Mesothelial cell of epicardium (in vitro differentiated cells): Measurements from ENCODE around the gene REM2. TPM values are rescaled to one million over a fixed set of nuclear protein-coding genes. Genes with fewer than 3 reads are reported as not detected.
A peak's percentile ranks its signal among the peaks of the same experiment; 100 is the strongest.

Source experiments
- DNase-seq, 2 experiments: peaks; one replicate each; pipeline ENCODE4 v3.0.0; 2021; ENCODE audit warnings: low spot score in 2 of 2; ENCODE audit not compliant: unreplicated experiment in 2 of 2
- H3K27ac Mint-ChIP-seq: 2 replicates; pipeline ENCODE4 v1.8.0; 2021; ENCODE audit warnings: mixed read lengths
- H3K27me3 Mint-ChIP-seq: 2 replicates; pipeline ENCODE4 v1.8.0; 2021; ENCODE audit warnings: low read depth, mixed read lengths
- H3K36me3 Mint-ChIP-seq: 2 replicates; pipeline ENCODE4 v1.8.0; 2021; ENCODE audit warnings: mixed read lengths
- H3K4me1 Mint-ChIP-seq: 2 replicates; pipeline ENCODE4 v1.8.0; 2021; ENCODE audit warnings: mixed read lengths
- H3K4me3 Mint-ChIP-seq: 2 replicates; pipeline ENCODE4 v1.8.0; 2021; ENCODE audit warnings: mild to moderate bottlenecking, moderate library complexity, mixed read lengths
- H3K9me3 Mint-ChIP-seq: 2 replicates; pipeline ENCODE4 v1.8.0; 2021; ENCODE audit warnings: mixed read lengths
- CTCF ChIP-seq: fragments of 200-600 bp; sonication (generic); IDR thresholded peaks from one replicate; pipeline ENCODE4 v1.5.0; 2021; ENCODE audit warnings: antibody characterized with exemption; ENCODE audit not compliant: unreplicated experiment
- total RNA-seq: library from RNA; stranded (reverse); gene quantifications from 3 replicates; pipeline ENCODE4 v1.2.1, GENCODE V29; 2021

REM2 gene
- total RNA-seq: 2.6 to 3.0 TPM (median 3.0 TPM) in 3 replicates

- no peak for TF ChIP-seq CTCF
- Mint-ChIP-seq H3K36me3 (peaks cover 3% of the 10 kb centered on the region), H3K4me1 (peaks cover 53% of the 10 kb centered on the region), H3K4me3 (peak within 1 kb of the TSS; percentile 68), H3K27ac (peak within 1 kb of the TSS; percentile 94), H3K27me3 (no peaks in the 10 kb centered on the region), H3K9me3 (no peaks in the 10 kb centered on the region)
- DNase-seq: no peak
Observed at GRCh38 chr14:22883173-22883976, at the start of gene REM2. Gene REM2 (plus strand): TSS chr14:22883222. CDS start chr14:22883288, 66 bp downstream.

GRCh38 chr14:22835505-22835904 lies 47.5 kb upstream of the REM2 start:
- TF ChIP-seq CTCF: no peak
- H3K4me1 Mint-ChIP-seq: peaks cover 38% of the 10 kb centered on the region

GRCh38 chr14:22836301-22837113 lies 46.5 kb upstream of the REM2 start, which contains the start of gene MMP14:
Gene MMP14 (plus strand): TSS chr14:22836585. CDS start chr14:22836818, 233 bp downstream.
- no peak for TF ChIP-seq CTCF
- Mint-ChIP-seq H3K4me1 (peaks cover 35% of the 10 kb centered on the region), H3K4me3 (peak within 1 kb of the TSS; percentile 98), H3K27ac (peak within 1 kb of the TSS; percentile 98), H3K9me3 (no peaks in the 10 kb centered on the region), H3K36me3 (peaks cover 13% of the 10 kb centered on the region), H3K27me3 (no peaks in the 10 kb centered on the region)
- DNase-seq: peak in 1 of 2 experiments; percentile 66

More at GRCh38 chr14:22835505-22835904, 47.5 kb upstream of the REM2 start:
- no peak for DNase-seq
- Mint-ChIP-seq H3K4me3 (peak overlapping the region; percentile 98), H3K27ac (peak overlapping the region; percentile 98), H3K27me3 (no peaks in the 10 kb centered on the region), H3K36me3 (peaks cover 10% of the 10 kb centered on the region), H3K9me3 (no peaks in the 10 kb centered on the region)

GRCh38 chr14:22837114-22837749 lies 45.8 kb upstream of the REM2 start:
- DNase-seq: peak in 1 of 2 experiments; percentile 73
- H3K4me1 Mint-ChIP-seq: peaks cover 34% of the 10 kb centered on the region
- H3K27ac Mint-ChIP-seq: peak overlapping the region; percentile 98
- no peak for TF ChIP-seq CTCF
- no peaks in the 10 kb centered on the region for H3K9me3 Mint-ChIP-seq
- H3K36me3 Mint-ChIP-seq: peaks cover 17% of the 10 kb centered on the region
- peak overlapping the region; percentile 98 for H3K4me3 Mint-ChIP-seq
- no peaks in the 10 kb centered on the region for H3K27me3 Mint-ChIP-seq

- Mint-ChIP-seq H3K27me3 (no peaks in the 10 kb centered on the region), H3K27ac (peak overlapping the region; percentile 98), H3K4me1 (peaks cover 34% of the 10 kb centered on the region), H3K4me3 (peak overlapping the region; percentile 98), H3K36me3 (peaks cover 23% of the 10 kb centered on the region), H3K9me3 (no peaks in the 10 kb centered on the region)
- no peak for TF ChIP-seq CTCF
- DNase-seq: no peak
Observed at GRCh38 chr14:22837750-22838538, 45.1 kb upstream of the REM2 start.
